ENCODE measurements around the gene POLR2M.
A peak's percentile ranks its signal among the peaks of the same experiment; 100 is the strongest.

DNA sequence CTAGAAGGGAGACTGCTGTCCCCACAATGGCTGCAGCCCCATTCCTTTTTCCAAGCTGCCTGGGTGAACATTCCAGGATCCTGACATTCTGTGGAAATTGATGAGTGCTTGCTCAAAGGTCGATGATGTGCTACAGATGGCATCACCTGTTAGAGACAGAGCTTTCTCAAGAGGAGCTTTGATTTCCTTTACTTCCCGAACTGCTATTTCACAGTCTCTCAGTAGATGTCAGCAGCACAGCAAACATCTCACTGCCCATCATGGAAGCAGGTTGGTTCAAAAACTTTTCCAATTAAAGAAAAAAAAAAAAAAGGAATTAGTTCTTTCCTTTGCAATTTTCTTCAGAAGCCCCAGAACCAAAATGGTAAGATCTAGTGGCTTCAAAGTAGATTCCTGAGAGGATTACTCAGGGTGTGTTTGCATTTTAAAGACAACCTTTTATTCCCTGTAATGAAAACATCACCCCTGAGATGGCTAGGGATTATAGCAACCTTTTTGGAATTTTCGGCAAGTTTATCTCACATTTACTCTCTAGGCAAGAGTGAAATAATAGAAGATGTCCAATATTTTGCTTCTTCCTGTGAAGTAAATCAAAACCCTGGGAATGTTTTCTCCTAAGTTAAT is 44.8 kb downstream of the POLR2M start:
- TF ChIP-seq, protein P1, sequence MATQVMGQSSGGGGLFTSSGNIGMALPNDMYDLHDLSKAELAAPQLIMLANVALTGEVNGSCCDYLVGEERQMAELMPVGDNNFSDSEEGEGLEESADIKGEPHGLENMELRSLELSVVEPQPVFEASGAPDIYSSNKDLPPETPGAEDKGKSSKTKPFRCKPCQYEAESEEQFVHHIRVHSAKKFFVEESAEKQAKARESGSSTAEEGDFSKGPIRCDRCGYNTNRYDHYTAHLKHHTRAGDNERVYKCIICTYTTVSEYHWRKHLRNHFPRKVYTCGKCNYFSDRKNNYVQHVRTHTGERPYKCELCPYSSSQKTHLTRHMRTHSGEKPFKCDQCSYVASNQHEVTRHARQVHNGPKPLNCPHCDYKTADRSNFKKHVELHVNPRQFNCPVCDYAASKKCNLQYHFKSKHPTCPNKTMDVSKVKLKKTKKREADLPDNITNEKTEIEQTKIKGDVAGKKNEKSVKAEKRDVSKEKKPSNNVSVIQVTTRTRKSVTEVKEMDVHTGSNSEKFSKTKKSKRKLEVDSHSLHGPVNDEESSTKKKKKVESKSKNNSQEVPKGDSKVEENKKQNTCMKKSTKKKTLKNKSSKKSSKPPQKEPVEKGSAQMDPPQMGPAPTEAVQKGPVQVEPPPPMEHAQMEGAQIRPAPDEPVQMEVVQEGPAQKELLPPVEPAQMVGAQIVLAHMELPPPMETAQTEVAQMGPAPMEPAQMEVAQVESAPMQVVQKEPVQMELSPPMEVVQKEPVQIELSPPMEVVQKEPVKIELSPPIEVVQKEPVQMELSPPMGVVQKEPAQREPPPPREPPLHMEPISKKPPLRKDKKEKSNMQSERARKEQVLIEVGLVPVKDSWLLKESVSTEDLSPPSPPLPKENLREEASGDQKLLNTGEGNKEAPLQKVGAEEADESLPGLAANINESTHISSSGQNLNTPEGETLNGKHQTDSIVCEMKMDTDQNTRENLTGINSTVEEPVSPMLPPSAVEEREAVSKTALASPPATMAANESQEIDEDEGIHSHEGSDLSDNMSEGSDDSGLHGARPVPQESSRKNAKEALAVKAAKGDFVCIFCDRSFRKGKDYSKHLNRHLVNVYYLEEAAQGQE (IDR thresholded peaks at IDR 0.05), result no peak
- TF ChIP-seq POLR2A (IDR thresholded peaks at IDR 0.05; ENCODE audit: low read length), result no peak
- TF ChIP-seq, protein P2, sequence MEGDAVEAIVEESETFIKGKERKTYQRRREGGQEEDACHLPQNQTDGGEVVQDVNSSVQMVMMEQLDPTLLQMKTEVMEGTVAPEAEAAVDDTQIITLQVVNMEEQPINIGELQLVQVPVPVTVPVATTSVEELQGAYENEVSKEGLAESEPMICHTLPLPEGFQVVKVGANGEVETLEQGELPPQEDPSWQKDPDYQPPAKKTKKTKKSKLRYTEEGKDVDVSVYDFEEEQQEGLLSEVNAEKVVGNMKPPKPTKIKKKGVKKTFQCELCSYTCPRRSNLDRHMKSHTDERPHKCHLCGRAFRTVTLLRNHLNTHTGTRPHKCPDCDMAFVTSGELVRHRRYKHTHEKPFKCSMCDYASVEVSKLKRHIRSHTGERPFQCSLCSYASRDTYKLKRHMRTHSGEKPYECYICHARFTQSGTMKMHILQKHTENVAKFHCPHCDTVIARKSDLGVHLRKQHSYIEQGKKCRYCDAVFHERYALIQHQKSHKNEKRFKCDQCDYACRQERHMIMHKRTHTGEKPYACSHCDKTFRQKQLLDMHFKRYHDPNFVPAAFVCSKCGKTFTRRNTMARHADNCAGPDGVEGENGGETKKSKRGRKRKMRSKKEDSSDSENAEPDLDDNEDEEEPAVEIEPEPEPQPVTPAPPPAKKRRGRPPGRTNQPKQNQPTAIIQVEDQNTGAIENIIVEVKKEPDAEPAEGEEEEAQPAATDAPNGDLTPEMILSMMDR (IDR thresholded peaks at IDR 0.05), result peak; percentile 63
- TF ChIP-seq NR3C1 (IDR thresholded peaks at IDR 0.05), result no peak
- no peak for TF ChIP-seq JUNB (IDR thresholded peaks at IDR 0.05)
- no peak for TF ChIP-seq TP53 (CRISPR knock-in tag; IDR thresholded peaks at IDR 0.05)
- TF ChIP-seq KDM5A (IDR thresholded peaks at IDR 0.05), result no peak
- TF ChIP-seq HOXA7 (CRISPR knock-in tag; IDR thresholded peaks at IDR 0.05), result no peak
- TF ChIP-seq SMC3 (IDR thresholded peaks at IDR 0.05), result peak; percentile 39; the same call in 2 of the 3 replicates
- no peak for TF ChIP-seq BHLHE40 (IDR thresholded peaks at IDR 0.05; ENCODE audit: low read depth, low read length)
